Spleen (tissue), 11 donors: ENCODE measurements around the gene SLC22A23. TPM values are rescaled to one million over a fixed set of nuclear protein-coding genes. Genes with fewer than 3 reads are reported as not detected.

Source experiments
- DNase-seq: peaks from one replicate; pipeline ENCODE4 v3.0.0-alpha.2; 2020
- H3K27ac ChIP-seq, 8 donors: fragments of 200-600 bp; sonication (generic) in 7 of 8; 1 replicate in 4 of 8; 2 replicates in 4 of 8; pipeline versions ENCODE4 v1.5.0 to v1.8.0; 2016 to 2021; ENCODE audit warnings: inconsistent platforms in 4 of 8, mild to moderate bottlenecking in 4 of 8, moderate library complexity in 1 of 8
- H3K27me3 ChIP-seq, 7 donors: fragments of 200-600 bp; sonication (generic) in 6 of 7; replicated peaks in 1 of 7; 1 replicate in 4 of 7; 2 replicates in 3 of 7; pipeline versions ENCODE4 v1.5.0 to v1.8.0; 2016 to 2021; ENCODE audit warnings: inconsistent platforms in 3 of 7, mild to moderate bottlenecking in 1 of 7
- H3K36me3 ChIP-seq, 6 donors: fragments of 200-600 bp; sonication (generic) in 5 of 6; 1 replicate in 4 of 6; 2 replicates in 2 of 6; pipeline versions ENCODE4 v1.5.0 to v1.8.0; 2016 to 2021; ENCODE audit warnings: inconsistent platforms in 2 of 6
- H3K4me1 ChIP-seq, 6 donors: fragments of 200-600 bp; sonication (generic) in 5 of 6; 1 replicate in 3 of 6; 2 replicates in 3 of 6; pipeline versions ENCODE4 v1.5.0 to v1.8.0; 2016 to 2021; ENCODE audit warnings: inconsistent platforms in 3 of 6
- H3K4me3 ChIP-seq, 8 donors: fragments of 200-600 bp; sonication (generic) in 7 of 8; 1 replicate in 4 of 8; 2 replicates in 4 of 8; pipeline versions ENCODE4 v1.5.0 to v1.8.0; 2016 to 2021; ENCODE audit warnings: inconsistent platforms in 4 of 8, mild to moderate bottlenecking in 4 of 8, moderate library complexity in 2 of 8
- H3K9me3 ChIP-seq, 8 donors: fragments of 200-600 bp; sonication (generic) in 7 of 8; 1 replicate in 4 of 8; 2 replicates in 4 of 8; pipeline versions ENCODE4 v1.5.0 to v1.8.0; 2016 to 2021; ENCODE audit warnings: inconsistent platforms in 4 of 8
- POLR2A ChIP-seq, 3 donors: fragments of 450-650 bp; IDR thresholded peaks; one replicate each; pipeline ENCODE4 v1.5.1; 2017; ENCODE audit warnings: antibody characterized with exemption in 3 of 3, mild to moderate bottlenecking in 1 of 3
- POLR2AphosphoS5 ChIP-seq, 3 donors: sonication (generic); formaldehyde crosslinking; IDR thresholded peaks; one replicate each; pipeline ENCODE4 v1.5.1; 2017; ENCODE audit warnings: antibody characterized with exemption in 3 of 3
- WGBS, 5 donors: extraction: QIAGEN DNeasy Blood & Tissue Kit in 3 of 5; methylation state at CpG; one replicate each; pipeline versions ENCODE4 v1.1.5 to v1.1.7; 2013 to 2018; 5-methylcytosine and 5-hydroxymethylcytosine counted together
- intact Hi-C: fragments of 100-400 bp; cut with DNase I; formaldehyde crosslinking; loops from one replicate; pipeline ENCODE4 v1.15.0; 2023; ENCODE audit warnings: low total_unique reads
- polyA plus RNA-seq, 3 donors: library from polyadenylated mRNA; stranded (reverse); fragments of 200-250 nt; gene quantifications; one replicate each; pipeline ENCODE4 v1.2.1, GENCODE V29; 2013
- total RNA-seq, 7 donors: library from RNA; depleted of rRNA in 3 of 7; stranded (reverse); fragments of >200 nt in 3 of 7; fragmentation: NEBNext Ultra II Directional in 4 of 7; extraction: Animal tissue kit (Norgen Biotek cat#: 25700) in 4 of 7; gene quantifications; one replicate each; pipeline versions ENCODE4 v1.1.0 to v1.2.1, GENCODE V29; 2016 to 2021
- TF ChIP-seq, protein P1 (sequence below), 11 experiments: fragments of 200-600 bp in 7 of 11; fragments of 450-650 bp in 4 of 11; sonication (generic) in 4 of 11; IDR thresholded peaks in 8 of 11; conservative IDR thresholded peaks in 3 of 11; 1 replicate in 7 of 11; 2 replicates in 4 of 11; pipeline versions ENCODE4 v1.4.0 to v1.8.0; 2016 to 2021; ENCODE audit warnings: antibody characterized with exemption in 11 of 11, inconsistent platforms in 4 of 11, mild to moderate bottlenecking in 1 of 11
- donor health status: healthy with polysubstance abuse.
- donor health status: DM: no; HTN: no; CAD: no; lungs with moderate emphysema.
- donor health status: DM: no; HTN: no; CAD: no.
- donor health status: Bipolar disorder and iron deficiency.
- donor health status: healthy.
- donor health status: DM: no; HTN: no; CAD: no.
- donor health status: DM: yes; HTN: yes; CAD: no.

SLC22A23 gene
- total and polyA plus RNA-seq, 10 donors: 1.9 to 22.6 (median 18.3) TPM

DNA sequence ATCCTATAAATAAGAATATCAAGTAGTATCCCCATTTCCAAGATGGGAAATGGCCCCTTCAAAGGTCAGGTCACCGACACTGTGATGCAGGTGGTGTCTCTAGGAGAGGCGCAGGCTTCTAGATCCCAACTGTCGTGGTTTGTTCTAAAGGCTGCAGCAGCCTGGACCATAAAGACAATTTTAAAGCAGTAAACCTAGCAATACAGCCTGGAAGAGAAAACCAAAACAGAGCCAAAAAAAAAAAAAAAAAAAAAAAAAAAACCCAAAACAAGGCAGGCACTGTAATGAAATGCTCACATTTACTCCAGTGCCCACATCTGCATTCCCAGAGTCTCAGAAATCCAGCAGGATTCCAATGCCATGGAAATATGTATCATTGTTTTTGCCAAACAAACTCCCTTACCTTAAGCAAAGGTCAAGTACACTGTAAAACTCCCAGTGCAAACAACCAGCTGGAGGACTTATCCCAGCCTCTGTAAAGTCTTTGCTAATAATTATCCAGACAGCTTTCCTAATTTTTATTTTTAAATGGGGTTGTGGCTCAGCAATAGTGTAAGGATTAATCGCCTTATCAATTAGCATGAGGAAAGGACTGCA, 99.9 kb downstream of the SLC22A23 start:
- Histone ChIP-seq H3K4me3 (peak overlapping the region in 4 of 8 donors; percentile 30 to 71 (median 35)), H3K9me3 (no peaks in the 10 kb centered on the region), H3K4me1 (peaks cover 6 to 52% (median 34%) of the 10 kb centered on the region in 6 donors), H3K36me3 (no peaks in the 10 kb centered on the region), H3K27me3 (no peaks in the 10 kb centered on the region), H3K27ac (peak overlapping the region; percentile 73 to 94 (median 88))
- TF ChIP-seq POLR2A (IDR thresholded peaks at IDR 0.05) (no peak), POLR2AphosphoS5 (IDR thresholded peaks at IDR 0.05) (no peak)
- TF ChIP-seq, protein P1, sequence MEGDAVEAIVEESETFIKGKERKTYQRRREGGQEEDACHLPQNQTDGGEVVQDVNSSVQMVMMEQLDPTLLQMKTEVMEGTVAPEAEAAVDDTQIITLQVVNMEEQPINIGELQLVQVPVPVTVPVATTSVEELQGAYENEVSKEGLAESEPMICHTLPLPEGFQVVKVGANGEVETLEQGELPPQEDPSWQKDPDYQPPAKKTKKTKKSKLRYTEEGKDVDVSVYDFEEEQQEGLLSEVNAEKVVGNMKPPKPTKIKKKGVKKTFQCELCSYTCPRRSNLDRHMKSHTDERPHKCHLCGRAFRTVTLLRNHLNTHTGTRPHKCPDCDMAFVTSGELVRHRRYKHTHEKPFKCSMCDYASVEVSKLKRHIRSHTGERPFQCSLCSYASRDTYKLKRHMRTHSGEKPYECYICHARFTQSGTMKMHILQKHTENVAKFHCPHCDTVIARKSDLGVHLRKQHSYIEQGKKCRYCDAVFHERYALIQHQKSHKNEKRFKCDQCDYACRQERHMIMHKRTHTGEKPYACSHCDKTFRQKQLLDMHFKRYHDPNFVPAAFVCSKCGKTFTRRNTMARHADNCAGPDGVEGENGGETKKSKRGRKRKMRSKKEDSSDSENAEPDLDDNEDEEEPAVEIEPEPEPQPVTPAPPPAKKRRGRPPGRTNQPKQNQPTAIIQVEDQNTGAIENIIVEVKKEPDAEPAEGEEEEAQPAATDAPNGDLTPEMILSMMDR (IDR thresholded peaks at IDR 0.05 in 8 of 11, conservative IDR thresholded peaks at IDR 0.05 in 3 of 11): no peak
- DNase-seq: no peak
- WGBS, 5 donors: 76 to 84% (median 78%) methylated on average over 4 of the region's 4 CpGs
- intact Hi-C loops: no loop called here

GRCh38 chr6:3356056-3356823, 100.6 kb downstream of the SLC22A23 start:
- Histone ChIP-seq H3K36me3 (no peaks in the 10 kb centered on the region), H3K4me3 (peak overlapping the region in 7 of 8 donors; percentile 17 to 71 (median 34)), H3K27me3 (no peaks in the 10 kb centered on the region), H3K4me1 (peaks cover 6 to 52% (median 34%) of the 10 kb centered on the region in 6 donors), H3K9me3 (no peaks in the 10 kb centered on the region), H3K27ac (peak overlapping the region; percentile 73 to 94 (median 88))
- intact Hi-C loops: no loop called here
- WGBS, 5 donors: 7 to 19% (median 8%) methylated on average over 10 to 19 of the region's 24 CpGs
- TF ChIP-seq, protein P1 (IDR thresholded peaks at IDR 0.05 in 8 of 11, conservative IDR thresholded peaks at IDR 0.05 in 3 of 11): no peak
- TF ChIP-seq POLR2A (IDR thresholded peaks at IDR 0.05) (no peak), POLR2AphosphoS5 (IDR thresholded peaks at IDR 0.05) (peak in 2 of 3 donors; percentile 18 to 54)
- peak; percentile 92 for DNase-seq

DNA sequence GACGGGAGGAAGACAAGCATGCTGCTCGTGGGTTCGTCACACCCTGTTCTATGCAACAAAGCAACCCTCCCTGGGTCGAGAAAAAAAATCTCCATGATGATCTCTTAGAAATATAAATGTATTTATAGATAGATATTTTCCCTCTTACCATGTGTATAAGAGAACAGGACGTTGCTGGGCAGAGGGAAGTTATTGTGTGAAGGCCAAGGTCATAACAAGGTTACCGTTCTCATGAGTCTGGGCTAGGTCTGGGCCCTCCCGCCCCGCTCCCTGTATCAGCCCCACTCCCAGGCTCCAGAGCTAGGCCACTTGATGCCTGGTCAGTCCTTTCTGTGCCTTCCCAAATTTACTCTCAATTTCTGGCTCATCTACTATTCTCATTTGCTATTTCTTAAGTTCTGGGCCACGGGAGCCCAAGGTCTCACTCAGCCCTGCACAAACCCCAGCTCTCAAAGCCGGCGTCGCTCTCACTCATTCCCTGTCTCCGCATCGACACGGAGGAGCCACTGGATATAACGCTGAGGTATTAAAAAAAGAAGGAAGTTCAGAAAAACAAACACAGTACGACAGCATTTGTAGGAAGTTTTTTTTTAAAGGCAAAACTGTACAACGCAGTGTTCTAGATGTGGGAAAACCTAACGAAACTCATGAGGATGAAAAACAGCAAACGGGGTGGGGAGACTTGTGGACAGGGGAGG, 101.3 kb downstream of the SLC22A23 start:
- 15 to 27% (median 25%) methylated on average over 19 to 20 of the region's 20 CpGs for WGBS, 5 donors
- Histone ChIP-seq H3K36me3 (no peaks in the 10 kb centered on the region), H3K27me3 (no peaks in the 10 kb centered on the region), H3K4me3 (peak overlapping the region in 5 of 8 donors; percentile 15 to 71 (median 36)), H3K4me1 (peaks cover 6 to 55% (median 36%) of the 10 kb centered on the region in 6 donors), H3K9me3 (no peaks in the 10 kb centered on the region), H3K27ac (peak overlapping the region; percentile 78 to 94 (median 88))
- TF ChIP-seq, protein P1 (IDR thresholded peaks at IDR 0.05 in 8 of 11, conservative IDR thresholded peaks at IDR 0.05 in 3 of 11): no peak
- peak in 2 of 3 donors; percentile 44 to 69 for TF ChIP-seq POLR2AphosphoS5 (IDR thresholded peaks at IDR 0.05)
- TF ChIP-seq POLR2A (IDR thresholded peaks at IDR 0.05): no peak
- intact Hi-C loops: no loop called here
- peak; percentile 84 for DNase-seq
